ENCODE results near the gene GREM2.

The GREM2 gene

GRCh38 chr1:240609527-240610060 lies 2.4 kb downstream of the GREM2 start:
- DNase-seq = no peak

GRCh38 chr1:240608707-240609106 lies 3.2 kb downstream of the GREM2 start:
- no peak for DNase-seq

- no peak for DNase-seq
Measured at GRCh38 chr1:240607006-240607405, 4.9 kb downstream of the GREM2 start.

GRCh38 chr1:240602189-240602588 lies 9.8 kb downstream of the GREM2 start:
- no peak for DNase-seq

- DNase-seq = no peak
Measured at GRCh38 chr1:240599830-240600229, 12.1 kb downstream of the GREM2 start.

- DNase-seq = no peak
Measured at GRCh38 chr1:240599299-240599698, 12.7 kb downstream of the GREM2 start.

- DNase-seq = no peak
Measured at GRCh38 chr1:240598216-240599001, 13.5 kb downstream of the GREM2 start.

GRCh38 chr1:240597153-240597745 lies 14.7 kb downstream of the GREM2 start:
- no peak for DNase-seq

GRCh38 chr1:240595476-240595875 lies 16.5 kb downstream of the GREM2 start:
- DNase-seq = no peak

GRCh38 chr1:240591564-240591963 lies 20.4 kb downstream of the GREM2 start:
- no peak for DNase-seq

GRCh38 chr1:240591078-240591477 lies 20.9 kb downstream of the GREM2 start:
- DNase-seq = no peak

- no peak for DNase-seq
Measured at GRCh38 chr1:240589585-240590110, 22.3 kb downstream of the GREM2 start.

- DNase-seq = no peak
Measured at GRCh38 chr1:240586006-240586405, 25.9 kb downstream of the GREM2 start.

GRCh38 chr1:240582953-240583352 lies 29.0 kb downstream of the GREM2 start:
- no peak for DNase-seq

GRCh38 chr1:240579511-240579910 lies 32.4 kb downstream of the GREM2 start:
- no peak for DNase-seq

GRCh38 chr1:240577095-240577494 lies 34.9 kb downstream of the GREM2 start:
- no peak for DNase-seq

- DNase-seq = no peak
Measured at GRCh38 chr1:240575981-240576662, 35.8 kb downstream of the GREM2 start.

GRCh38 chr1:240572328-240572727 lies 39.6 kb downstream of the GREM2 start:
- no peak for DNase-seq

- DNase-seq = no peak
Measured at GRCh38 chr1:240571782-240572181, 40.2 kb downstream of the GREM2 start.

GRCh38 chr1:240567066-240567465 lies 44.9 kb downstream of the GREM2 start:
- DNase-seq = no peak

- no peak for DNase-seq
Measured at GRCh38 chr1:240562779-240563178, 49.2 kb downstream of the GREM2 start.

- DNase-seq = no peak
Measured at GRCh38 chr1:240562111-240562590, 49.8 kb downstream of the GREM2 start.

GRCh38 chr1:240559781-240560180 lies 52.2 kb downstream of the GREM2 start:
- no peak for DNase-seq
